Occipital lobe (tissue), 2 donors: Measurements from ENCODE around the gene ACADVL. TPM values are rescaled to one million over a fixed set of nuclear protein-coding genes. Genes with fewer than 3 reads are reported as not detected.
"Not testable (repeated sequence)": the region's sequence is repeated elsewhere in the genome, so short reads cannot be mapped to it uniquely, and the experiment has no call there.

ENCODE experiments used
- DNase-seq: peaks from one replicate; lab custom pipeline; 2025; lab: John Stamatoyannopoulos, UW
- total RNA-seq: library from RNA; depleted of rRNA; stranded (reverse); fragments of >200 nt; gene quantifications from one replicate; pipeline ENCODE4 v1.2.3, GENCODE V29; 2014

Gene ACADVL
- 77.2 TPM for total RNA-seq

GRCh38 chr17:7219812-7220592 lies at the start of gene ACADVL, which contains the start of gene DLG4:
Gene ACADVL (plus strand): TSS chr17:7219938. CDS start chr17:7219985, 47 bp downstream.
Gene DLG4 (minus strand): TSS chr17:7219836.
- peak; percentile 81 for DNase-seq

DNA sequence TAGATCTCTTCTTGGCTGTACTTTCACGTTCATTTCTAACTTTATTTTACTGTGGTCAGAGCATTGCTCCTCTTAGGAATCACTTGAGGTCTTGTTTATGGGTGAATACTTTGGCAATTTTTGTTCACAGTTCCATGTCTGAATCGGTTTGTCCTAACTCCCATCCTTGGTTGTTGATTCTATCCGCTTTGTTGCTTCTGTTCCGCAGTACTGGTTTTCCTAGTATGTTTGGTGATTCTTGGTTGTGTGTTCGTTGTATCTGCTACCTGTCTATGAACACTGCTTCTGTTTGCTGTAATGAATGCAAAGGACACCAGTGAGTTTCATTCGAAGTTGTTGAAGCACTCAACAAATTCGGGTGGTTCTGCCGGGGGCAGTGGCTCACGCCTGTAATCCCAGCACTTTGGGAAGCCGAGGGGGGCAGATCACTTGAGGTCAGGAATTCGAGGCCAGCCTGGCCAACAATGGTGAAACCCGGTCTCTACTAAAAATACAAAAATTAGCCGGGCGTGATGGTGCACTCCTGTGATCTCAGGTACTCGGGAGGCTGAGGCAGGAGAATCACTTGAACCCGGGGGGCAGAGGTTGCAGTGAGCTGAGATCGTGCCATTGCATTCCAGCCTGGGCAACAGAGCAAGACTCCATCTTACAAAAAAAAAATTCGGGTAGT lies 47.1 kb upstream of the ACADVL start:
- not testable (repeated sequence) for DNase-seq

GRCh38 chr17:7173687-7174602 lies 45.8 kb upstream of the ACADVL start:
- no peak for DNase-seq

DNA sequence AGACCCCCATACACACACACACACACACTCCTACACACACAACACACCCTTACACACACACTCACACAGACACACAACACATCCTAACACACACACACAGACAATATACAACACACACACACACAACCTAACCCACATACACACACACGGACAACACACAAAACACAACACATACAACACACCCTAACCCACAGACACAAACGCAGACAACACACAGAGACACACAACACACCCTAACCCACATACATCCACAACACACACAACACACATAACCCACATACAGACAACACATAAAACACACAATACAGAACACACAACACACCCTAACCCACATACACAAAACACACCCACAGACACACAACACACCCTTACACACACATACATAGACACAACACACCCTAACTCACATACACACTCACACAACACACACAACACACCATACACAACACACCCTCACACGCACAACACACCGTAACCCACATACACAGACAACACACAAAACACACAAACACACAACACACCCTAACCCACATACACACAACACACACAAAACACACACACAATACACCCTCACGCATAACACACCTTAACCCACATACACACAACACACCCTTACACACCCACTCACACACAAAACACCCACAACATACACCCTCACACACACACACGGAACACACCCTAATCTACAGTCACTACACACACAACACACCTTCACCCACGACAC lies 45.0 kb upstream of the ACADVL start:
- no peak for DNase-seq

DNA sequence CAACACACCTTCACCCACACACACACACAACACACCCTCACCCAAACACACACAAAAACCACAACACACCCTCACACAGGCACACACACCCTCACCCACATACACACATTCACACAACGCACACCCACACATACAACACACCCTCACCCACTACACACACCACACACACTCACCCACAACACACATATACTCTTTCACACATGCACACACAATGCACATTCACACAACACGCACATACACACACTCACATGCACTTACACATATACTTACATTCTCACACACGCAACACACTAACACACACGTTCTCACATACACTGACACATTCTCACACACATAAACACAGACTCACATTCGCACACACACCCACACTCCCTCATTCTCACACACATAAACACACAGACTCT lies 44.4 kb upstream of the ACADVL start:
- DNase-seq, result no peak

GRCh38 chr17:7176107-7176840 lies 43.5 kb upstream of the ACADVL start:
- no peak for DNase-seq

GRCh38 chr17:7176841-7177190 lies 42.9 kb upstream of the ACADVL start:
- DNase-seq, result no peak

GRCh38 chr17:7177191-7177953 lies 42.4 kb upstream of the ACADVL start:
- DNase-seq, result peak; percentile 33

DNA sequence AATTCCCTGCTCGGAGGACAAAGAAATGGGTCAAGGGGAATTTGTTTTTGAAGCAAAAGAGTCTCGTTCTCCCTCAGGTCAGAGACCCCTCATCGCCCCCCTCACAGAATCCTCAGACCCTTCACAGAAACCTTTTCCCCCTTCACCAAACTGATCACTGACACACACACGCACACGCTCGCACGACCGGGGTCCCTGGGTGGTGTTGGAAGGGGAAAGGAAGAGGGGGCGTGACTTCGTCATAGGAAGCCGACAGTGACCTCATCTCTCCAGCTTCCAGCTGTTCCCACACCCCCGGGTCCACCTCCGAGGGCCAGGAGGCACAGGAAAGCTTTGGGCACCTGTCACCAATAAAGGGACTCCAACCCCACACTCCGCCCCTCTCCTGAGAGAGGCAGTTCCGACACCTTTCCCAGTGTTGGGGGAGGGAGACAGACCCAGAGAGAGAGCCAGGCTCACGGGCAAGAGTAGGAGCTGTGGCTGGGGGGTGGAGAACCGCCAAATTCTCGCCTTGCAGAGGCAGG lies 41.7 kb upstream of the ACADVL start:
- no peak for DNase-seq

GRCh38 chr17:7178973-7179316 lies 40.8 kb upstream of the ACADVL start:
- DNase-seq, result no peak

DNA sequence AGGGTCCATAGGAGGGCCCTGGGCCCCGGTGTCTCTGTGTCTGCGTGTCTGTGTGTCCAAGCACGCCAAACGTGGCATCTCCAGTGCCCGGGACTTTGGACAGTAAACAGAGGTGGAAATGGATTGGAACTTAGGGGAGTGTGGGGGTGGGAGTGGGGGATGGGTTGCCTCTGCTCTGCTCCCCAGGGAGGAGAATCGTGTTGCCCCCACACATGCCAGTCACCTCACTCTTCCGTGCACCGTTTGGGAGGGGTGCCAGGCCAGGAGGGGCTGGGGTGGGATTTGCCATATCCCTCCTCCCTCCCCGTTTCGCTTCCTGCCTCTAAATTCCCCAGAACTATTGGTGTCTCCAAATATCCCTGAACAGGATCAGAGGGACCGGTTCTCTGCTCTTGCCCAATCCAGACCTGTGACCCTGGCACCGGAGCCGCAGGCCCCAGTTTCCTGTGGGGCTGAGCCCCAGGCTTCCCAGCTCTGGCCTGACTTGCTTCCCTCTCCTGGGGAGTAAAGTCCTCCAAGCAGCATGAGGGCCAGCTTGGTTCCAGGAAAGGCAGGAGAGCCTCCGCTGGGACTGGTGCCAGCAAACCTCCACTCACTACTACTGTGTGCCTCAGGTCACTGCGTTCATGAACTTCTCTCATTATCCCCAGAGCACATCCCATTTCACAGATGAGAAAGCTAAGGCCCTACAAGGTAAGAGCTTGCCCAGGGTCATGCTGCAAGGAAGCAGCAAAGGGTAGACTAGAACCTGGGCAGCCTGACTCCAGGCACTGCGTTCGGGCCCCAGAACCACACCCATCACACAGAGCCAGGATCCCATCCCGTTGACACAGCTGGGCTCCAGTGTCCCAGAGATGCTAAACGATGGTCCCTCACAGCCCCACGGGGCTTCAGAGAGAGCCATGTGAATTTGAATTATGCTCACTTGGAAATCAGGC lies 40.2 kb upstream of the ACADVL start, which contains the start of gene ASGR1:
Gene ASGR1, minus strand, starts transcription at position 54 of the 938 bp plus-strand sequence. CDS start 807 bp downstream, outside the sequence.
- no peak for DNase-seq

GRCh38 chr17:7182101-7182500 lies 37.6 kb upstream of the ACADVL start:
- DNase-seq, result not testable (repeated sequence)

DNA sequence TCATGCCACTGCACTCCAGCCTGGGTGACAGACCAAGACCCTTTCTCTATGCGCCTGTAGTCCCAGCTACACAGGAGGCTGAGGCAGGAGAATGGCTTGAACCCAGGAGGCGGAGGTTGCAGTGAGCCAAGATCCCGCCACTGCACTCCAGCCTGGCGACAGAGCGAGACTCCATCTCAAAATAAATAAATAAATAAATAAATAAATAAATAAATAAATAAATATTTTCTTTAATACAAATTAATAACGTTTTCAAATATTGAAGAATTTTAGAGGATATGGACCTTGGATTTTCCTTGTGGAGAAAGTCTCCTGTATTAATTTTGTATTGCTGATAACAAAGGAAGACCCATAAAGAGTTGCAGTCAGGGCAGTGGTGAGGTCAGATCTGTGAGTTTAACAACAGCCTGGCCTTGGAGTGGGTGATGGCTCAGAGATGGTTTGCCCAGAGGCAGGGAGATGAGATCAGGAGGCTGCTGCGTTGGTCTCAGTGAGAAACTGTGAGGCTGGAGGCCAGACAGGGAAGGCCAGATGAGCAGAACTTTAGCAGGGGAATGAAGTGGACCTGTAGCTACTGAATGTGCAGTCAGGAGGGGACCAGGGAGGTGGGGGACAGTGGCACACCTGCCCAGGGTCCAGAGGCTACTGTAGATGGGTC lies 36.2 kb upstream of the ACADVL start:
- no peak for DNase-seq

DNA sequence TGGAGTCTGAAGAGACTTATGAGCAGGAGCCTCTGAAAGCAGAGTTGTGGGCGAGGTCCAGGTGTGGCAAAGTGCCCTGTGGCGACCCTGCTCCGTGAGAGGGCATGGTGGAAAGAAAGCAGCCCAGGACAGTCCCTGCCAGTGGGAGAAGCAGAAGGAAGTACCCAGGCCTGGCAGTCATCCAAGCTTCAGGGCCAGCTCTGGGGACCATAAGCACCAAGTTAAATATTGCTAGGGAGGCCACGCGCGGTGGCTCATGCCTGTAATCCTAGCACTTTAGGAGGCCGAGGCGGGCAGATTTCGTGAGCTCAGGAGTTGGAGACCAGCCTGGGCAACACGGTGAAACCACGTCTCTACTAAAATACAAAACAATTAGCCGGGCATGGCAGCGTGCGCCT lies 35.6 kb upstream of the ACADVL start:
- DNase-seq, result no peak

DNA sequence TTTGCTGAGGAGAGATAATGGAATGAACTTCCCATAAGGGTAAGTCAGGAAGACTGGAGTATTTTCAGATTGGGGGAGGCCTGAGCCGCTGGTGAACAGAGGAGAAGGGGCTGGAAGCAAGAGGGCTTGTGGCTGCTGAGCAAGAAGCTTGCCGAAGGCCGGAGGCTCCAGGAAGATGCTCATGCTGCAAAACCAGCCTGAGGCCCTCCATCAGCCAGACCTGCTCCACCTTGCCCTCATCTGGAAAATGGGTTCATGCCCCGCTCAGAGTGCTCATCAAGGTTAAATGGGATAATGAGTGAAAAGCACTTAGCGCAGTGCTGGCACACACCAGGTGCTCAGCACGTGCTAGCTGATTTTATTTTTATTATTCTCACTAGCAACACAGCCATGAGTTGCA lies 35.1 kb upstream of the ACADVL start:
- DNase-seq, result no peak

GRCh38 chr17:7186241-7186640 lies 33.5 kb upstream of the ACADVL start:
- no peak for DNase-seq

DNA sequence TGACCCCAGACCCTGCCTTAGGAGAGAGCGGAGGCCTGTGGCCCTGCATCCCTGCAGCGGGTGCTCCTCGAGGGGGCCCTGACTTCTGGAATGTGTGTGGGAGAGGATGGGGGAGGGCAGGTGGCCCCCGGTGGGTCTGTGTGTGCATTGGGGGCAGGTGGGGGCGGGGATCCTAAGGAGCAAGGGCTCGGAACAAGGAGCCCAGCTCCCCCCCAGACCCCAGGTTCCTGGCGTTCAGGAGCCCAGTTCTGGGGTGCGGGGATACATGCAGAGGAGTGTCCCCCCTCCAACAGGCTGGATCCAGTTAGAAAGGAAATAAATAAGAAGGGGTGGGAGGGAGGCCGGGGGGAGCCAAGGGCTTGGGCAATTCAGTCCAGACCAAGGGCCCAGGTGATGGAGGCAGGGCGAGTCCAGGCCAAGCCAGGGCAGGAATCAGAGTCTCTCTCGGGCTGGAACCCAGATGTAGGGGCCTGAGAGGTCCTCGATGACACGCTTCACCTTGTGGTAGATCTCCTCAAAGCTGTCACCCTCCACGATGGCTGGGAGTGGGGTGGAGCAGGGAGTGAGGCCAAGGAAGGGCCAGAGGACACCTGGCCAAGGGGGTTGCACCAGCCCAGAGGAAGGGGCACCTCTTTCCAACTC lies 29.3 kb upstream of the ACADVL start:
- DNase-seq, result no peak
